CD4-positive, alpha-beta T cell treated with Interleukin-4 for 1 hour (primary cell): ENCODE results near the gene SERBP1.
"Not testable (repeated sequence)": the region's sequence is repeated elsewhere in the genome, so short reads cannot be mapped to it uniquely, and the experiment has no call there.

Experiments used
- DNase-seq, 2 donors: peaks; one replicate each; pipeline ENCODE4 v3.0.0-alpha.2; 2020 to 2022

Gene SERBP1

DNA sequence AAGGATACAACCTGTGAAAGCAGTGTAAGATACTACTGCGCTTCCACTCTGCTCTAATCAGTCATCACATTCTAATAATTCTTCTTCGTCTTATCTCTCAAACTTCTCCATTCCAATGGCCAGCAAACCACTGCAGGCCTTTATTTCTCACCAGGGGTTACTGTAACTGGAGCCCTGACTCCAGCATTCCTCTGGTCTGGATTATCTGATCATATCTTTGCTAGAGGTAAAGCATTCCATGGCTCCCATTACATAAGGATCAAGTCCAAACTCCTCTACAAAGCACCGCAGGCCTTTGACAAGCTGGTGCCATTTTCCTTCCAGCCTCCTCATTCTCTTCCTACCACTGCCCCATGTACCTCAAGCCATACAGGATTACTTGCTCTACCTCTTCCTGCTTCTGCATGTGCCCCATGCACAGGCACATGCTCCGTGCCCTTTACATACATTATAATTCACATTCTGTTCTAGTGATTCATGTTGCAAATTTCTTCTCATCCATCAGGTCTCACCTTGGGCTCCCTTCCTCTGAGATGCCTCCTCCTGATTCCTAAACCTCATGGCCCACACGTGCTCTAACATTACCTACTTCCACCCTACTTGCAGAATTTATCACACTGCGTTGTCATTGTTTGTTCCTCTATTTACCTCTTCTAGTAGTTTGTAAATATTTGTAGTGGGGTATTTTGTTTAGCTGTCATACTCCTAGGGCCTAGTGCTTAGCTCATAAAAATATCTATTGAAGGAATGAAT lies 9.3 kb upstream of the SERBP1 start:
- no peak for DNase-seq

DNA sequence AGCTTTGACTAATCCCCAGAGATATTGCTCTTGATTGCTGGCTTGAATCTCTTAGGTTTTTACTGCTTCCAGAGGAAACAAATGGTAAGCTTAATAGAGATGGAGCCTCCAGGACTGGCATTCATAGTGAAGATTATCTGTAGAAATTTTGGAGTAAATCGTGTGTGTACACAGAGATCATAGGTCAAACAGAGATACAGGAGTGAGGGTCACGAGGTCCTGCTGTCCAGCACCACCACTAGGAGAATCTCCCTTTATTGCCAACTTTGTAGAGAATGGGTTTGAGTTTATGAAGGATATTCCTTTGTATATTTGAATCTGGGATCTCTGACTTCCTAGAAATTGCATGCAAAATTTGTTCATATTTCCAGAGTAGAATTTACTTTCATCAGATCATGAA lies 7.8 kb upstream of the SERBP1 start:
- DNase-seq, result no peak

DNA sequence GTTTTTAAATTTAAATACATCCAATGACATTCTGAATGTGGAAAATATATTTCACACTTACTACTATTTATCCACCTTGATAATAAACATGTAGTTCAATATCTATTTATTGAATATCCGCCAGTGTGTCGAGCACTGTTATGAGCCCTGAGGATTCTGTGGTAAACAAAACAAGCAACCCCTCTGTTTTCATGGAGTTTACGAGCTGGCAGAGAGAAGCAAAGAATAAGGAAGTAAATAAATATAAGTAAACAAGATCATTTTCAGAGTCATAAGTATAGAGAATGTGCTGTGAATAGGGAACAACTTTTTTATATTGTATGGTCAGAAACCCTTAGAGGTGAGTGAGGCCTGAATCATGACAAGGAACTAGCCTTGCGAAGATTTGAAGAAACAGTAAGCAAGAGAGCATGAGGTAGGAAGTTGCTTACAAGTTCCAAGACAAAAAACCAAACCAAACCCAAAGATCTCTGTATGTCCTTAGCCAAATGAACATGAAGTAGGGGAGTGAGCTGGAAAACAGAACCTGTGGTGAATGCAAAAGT lies 6.4 kb upstream of the SERBP1 start:
- DNase-seq, result no peak

- DNase-seq, result no peak
Measured at GRCh38 chr1:67434491-67434890, 4.3 kb upstream of the SERBP1 start.

GRCh38 chr1:67433837-67434236 lies 3.6 kb upstream of the SERBP1 start:
- no peak for DNase-seq

GRCh38 chr1:67432745-67433144 lies 2.5 kb upstream of the SERBP1 start:
- DNase-seq, result no peak

GRCh38 chr1:67431869-67432578 lies 1.8 kb upstream of the SERBP1 start:
- no peak for DNase-seq

DNA sequence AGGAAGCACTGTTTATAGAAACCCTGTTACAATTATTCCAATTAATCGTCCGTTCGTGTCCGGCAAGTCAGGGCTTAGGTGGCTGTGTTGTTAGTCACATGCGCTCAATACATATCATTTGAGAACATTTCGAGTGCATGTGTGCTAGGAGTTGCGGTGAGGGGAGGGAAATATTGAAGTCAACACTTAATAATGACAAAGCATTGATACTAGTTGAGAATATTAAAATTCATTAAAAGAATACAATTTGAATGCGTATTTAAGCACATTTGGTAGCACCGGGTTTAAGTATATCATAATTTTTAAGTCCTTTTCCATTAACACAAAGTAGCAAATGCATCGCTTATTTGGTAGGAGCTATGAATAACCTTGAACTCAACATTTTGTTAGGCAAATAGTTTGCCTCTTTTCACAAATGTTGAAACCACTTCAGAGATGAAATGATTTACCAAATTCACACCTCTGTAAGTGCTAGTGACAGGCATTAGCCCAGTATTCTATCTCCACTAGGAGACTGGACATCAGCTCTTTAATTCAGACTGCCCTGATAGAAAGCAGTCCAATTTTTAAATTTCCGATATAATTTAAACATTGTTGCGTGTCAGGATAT lies 1.1 kb upstream of the SERBP1 start:
- DNase-seq, result no peak

- no peak for DNase-seq
Measured at GRCh38 chr1:67429528-67430357, 459 bp downstream of the SERBP1 start.

DNA sequence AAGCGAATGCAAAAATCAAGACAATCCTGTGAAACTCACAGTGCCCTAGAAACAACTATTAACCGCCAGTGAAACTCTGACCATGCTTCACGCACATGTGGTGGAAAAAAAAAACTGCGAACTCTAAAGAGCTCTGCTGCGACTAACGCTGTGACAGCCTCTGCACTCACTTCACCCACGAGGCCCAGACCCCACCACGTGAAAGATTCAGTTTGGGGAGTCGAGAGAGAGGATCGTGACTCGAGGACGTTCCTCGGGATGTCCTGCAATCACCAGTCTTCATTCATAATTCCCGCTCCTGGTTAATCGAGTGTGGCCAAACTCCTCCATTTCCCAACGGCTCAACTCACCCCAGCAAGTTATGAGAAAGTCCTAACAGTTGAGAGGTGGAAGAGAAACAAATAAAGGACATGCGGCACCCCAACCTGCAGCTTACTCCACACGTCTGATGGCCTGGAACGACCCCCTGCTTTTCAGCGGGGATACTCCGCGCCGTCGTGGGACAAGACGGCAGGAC lies 1.1 kb downstream of the SERBP1 start:
- DNase-seq, result peak; percentile 30 to 40

GRCh38 chr1:67427947-67428346 lies 2.3 kb downstream of the SERBP1 start:
- DNase-seq, result no peak

- no peak for DNase-seq
Measured at GRCh38 chr1:67427465-67427864, 2.7 kb downstream of the SERBP1 start.

DNA sequence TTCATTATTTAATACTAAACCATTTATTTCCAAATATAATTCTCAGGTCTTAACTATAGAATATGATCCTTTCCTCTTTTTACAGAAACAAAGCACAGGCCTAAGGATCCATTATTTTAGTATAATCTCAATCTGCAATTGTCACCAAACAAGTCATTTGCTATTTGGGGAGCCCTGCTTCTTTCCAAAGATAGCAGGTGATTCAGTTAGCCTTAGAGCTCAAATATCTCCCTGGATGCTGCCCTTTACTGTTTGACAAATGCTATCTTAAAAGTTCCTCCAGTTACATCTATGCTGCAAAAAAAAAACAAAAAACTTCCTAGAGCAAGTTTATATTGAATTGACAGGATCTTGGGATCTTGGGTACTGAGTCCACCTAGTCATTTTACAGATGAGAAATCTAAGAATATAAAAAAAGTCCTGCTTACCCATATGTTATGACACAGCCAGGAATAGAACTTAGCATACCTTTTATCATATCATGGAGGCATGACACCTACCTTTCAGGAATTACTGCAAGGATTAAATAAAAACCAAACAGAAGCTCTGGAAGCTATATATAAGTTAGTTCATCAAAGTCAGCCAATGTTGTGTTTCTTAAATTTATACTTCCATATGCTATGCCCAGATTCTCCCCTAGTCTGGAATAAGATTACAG lies 9.2 kb downstream of the SERBP1 start:
- no peak for DNase-seq

DNA sequence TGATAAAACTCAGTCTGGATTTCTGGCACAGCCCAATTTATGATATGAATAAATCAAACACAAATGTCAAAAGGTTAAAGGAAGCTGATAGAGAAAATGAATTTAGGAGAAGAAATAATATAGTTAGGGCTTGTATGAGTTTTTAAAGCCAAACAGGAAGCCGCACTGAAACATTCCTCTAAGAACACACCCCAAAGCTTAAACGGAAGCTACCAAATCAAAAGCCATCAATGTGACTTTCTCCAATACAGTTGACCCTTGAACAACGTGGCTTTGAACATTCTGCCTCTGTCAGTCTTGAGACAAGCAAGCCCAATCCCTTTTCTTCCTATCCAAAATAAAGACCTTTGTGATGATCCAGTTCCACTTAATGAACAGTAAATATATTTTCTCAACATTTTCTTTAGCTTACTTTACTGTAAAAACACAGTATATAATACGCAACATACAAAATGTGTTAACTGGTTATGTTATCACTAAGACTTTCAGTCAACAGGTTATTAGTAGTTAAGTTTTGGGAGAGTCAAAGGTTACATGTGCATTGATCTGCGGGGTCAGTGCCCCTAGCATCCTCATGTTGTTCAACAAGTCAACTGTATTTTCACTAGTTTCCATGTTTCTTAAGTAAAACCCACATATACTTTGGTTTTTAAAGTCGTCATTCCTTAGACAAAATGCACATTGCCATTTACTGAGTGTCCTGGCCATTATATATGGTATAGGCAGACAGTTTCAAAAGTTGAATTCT lies 11.2 kb downstream of the SERBP1 start:
- DNase-seq, result no peak

GRCh38 chr1:67417733-67418132 lies 12.5 kb downstream of the SERBP1 start:
- DNase-seq, result not testable (repeated sequence)

DNA sequence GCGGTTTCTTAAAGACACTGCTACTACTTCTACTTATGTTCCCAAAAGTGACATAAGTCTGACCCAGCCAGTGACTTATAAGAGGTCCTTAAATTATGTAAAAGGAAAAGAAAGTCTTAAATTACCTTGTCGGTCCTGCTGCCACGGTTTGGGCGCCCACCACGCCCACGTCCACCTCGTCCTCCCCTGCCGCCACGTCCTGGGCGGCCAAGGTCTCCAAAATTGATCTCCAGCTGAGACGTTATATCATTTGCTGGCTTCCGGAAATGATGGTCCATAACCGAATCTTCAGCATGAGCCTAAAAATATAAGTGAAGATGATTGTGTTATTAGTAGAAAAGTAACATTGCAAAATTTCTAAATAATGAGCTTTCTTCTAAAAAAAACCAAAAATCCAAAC lies 15.2 kb downstream of the SERBP1 start:
- no peak for DNase-seq

DNA sequence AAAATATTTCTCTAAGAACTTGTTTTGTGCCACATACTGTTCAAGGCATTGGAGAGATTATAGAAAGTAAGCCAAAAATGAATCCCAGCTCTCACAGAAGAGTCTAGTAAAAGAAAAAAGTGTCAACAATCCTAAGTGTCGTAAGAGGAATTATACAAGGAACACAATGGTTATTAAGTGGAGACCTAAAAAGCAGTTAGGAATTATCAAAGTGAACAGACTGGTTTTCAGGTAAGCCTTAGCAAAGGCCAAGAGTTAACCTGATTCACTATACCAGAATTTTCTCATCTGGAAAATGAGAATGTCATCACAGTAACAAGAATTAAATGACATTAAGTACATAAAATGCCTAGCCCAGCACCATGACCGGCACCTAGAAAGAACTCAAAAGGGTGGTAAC lies 15.6 kb downstream of the SERBP1 start:
- no peak for DNase-seq

DNA sequence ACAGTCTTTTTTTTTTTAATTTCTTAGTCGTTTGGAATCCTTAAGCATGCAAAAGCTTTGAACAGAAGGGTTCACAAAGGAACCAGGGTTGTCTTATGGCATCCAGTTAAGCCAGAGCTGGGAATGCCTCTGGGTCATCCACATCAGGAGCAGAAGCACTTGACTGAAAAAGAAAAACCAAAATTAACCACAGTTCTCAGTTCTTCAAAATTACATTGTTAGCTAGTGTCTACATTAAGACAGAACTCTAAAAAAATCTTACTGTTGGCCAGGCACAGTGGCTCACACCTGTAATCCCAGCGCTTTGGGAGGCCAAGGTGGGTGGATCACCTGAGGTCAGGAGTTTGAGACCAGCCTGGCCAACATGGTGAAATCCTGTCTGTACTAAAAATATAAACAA lies 17.1 kb downstream of the SERBP1 start:
- DNase-seq, result not testable (repeated sequence)

GRCh38 chr1:67408148-67408547 lies 22.1 kb downstream of the SERBP1 start:
- DNase-seq, result no peak

- no peak for DNase-seq
Measured at GRCh38 chr1:67407498-67407897, 22.7 kb downstream of the SERBP1 start.
